Mammary epithelial cell (primary cell): ENCODE data around the gene MYB.

Source experiments
- CTCF ChIP-seq, 2 donors: IDR thresholded peaks in 1 of 2; conservative IDR thresholded peaks in 1 of 2; 2 replicates each; pipeline ENCODE4 v1.5.1; 2011 to 2012; ENCODE audit warnings: inconsistent platforms in 2 of 2, low read length in 2 of 2, mild to moderate bottlenecking in 2 of 2, control low read depth in 1 of 2, low read depth in 1 of 2; ENCODE audit not compliant: insufficient read depth in 1 of 2; ENCODE audit errors: extremely low read depth in 1 of 2
- EZH2 ChIP-seq: IDR thresholded peaks from 2 replicates; pipeline ENCODE4 v1.6.1; 2012; ENCODE audit warnings: low read length, inconsistent platforms, borderline replicate concordance

- TF ChIP-seq CTCF (conservative IDR thresholded peaks at IDR 0.05 in 1 of 2, IDR thresholded peaks at IDR 0.05 in 1 of 2; ENCODE audit: extremely low read depth in 1 of 2, insufficient read depth in 1 of 2, low read depth in 1 of 2, low read length in 2 of 2) = no peak
- TF ChIP-seq EZH2 = no peak
Measured at GRCh38 chr6:135149376-135149775, 31.7 kb upstream of the MYB start.
